Neuron (in vitro differentiated cells): ENCODE measurements around the gene ZNF506.
"Not testable (repeated sequence)": the region's sequence is repeated elsewhere in the genome, so short reads cannot be mapped to it uniquely, and the experiment has no call there.

ENCODE experiments used
- H2AFZ ChIP-seq: one replicate; pipeline ENCODE4 v1.6.1; 2013; ENCODE audit warnings: low read depth, mild to moderate bottlenecking, inconsistent platforms, low read length, moderate library complexity
- H3K27me3 ChIP-seq: one replicate; pipeline ENCODE4 v1.6.1; 2013; ENCODE audit warnings: low read length; ENCODE audit not compliant: insufficient read depth
- H3K36me3 ChIP-seq: one replicate; pipeline ENCODE4 v1.6.1; 2013; ENCODE audit warnings: low read length; ENCODE audit not compliant: insufficient read depth
- H3K4me1 ChIP-seq: one replicate; pipeline ENCODE4 v1.6.1; 2013; ENCODE audit warnings: low read length; ENCODE audit not compliant: insufficient read depth
- H3K4me3 ChIP-seq: 2 replicates; pipeline ENCODE4 v1.5.1; 2013; ENCODE audit warnings: mild to moderate bottlenecking, low read length, moderate library complexity
- H3K9me3 ChIP-seq: one replicate; pipeline ENCODE4 v1.6.1; 2013; ENCODE audit warnings: low read length

Gene ZNF506

DNA sequence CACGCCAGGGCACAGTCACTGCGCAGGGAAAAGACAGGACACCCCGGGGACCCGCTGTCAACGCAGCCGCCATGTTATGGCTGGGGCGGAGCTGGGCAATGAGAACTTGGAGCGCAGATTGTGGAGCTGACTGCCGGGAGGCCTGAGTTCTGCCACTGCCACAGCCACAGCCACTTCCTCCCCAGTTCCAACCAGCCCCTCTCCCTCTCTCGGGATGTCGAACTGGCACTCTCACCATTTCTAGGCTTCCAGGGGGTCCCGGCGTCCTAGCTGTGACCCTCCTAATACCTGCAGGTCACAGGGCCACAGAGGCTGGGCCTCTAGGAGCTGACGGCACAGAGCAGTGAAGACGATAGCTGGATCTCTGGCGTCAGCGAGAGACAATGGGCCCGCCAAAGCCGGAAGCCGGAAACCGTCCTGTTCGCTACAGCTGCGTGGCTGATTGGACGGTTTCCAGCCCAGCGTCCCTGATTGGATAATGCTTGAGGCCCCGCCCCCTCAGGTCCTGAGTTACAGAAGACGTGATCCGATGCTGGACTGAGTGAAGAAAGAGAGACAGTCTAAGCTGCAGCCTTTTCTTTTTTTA lies at the start of gene ZNF506:
ZNF506 (minus strand) TSS at position 385 of the 586 bp plus-strand sequence; CDS start at position 238, 147 bp downstream.
- H2AFZ ChIP-seq, result no peak within 1 kb of the TSS
- H3K4me1 ChIP-seq, result no peaks in the 10 kb centered on the region
- no peaks in the 10 kb centered on the region for H3K27me3 ChIP-seq
- peaks cover 12% of the 10 kb centered on the region for H3K36me3 ChIP-seq
- peaks cover 31% of the 10 kb centered on the region for H3K9me3 ChIP-seq
- H3K4me3 ChIP-seq, result peak within 1 kb of the TSS; percentile 56

DNA sequence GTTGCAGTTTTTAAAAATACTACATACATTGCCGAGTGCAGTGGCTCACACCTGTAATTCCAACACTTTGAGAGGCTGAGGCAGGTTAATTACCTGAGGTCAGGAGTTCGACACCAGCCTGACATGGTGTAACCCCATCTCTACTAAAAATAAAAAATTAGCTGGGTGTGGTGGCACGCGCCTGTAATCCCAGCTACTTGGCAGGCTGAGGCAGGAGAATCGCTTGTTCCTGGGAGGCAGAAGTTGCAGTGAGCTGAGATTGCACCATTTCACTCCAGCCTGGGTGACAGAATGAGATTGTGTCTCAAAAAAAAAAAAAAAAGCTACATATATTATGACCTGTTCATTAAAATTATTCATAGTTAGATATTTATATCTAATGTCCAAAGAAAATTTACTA lies 48.5 kb upstream of the ZNF506 start:
- H3K27me3 ChIP-seq, H3K4me1 ChIP-seq, H3K4me3 ChIP-seq, H2AFZ ChIP-seq: not testable (repeated sequence)
- Histone ChIP-seq H3K9me3 (peaks cover 55% of the 10 kb centered on the region), H3K36me3 (peaks cover 45% of the 10 kb centered on the region)

DNA sequence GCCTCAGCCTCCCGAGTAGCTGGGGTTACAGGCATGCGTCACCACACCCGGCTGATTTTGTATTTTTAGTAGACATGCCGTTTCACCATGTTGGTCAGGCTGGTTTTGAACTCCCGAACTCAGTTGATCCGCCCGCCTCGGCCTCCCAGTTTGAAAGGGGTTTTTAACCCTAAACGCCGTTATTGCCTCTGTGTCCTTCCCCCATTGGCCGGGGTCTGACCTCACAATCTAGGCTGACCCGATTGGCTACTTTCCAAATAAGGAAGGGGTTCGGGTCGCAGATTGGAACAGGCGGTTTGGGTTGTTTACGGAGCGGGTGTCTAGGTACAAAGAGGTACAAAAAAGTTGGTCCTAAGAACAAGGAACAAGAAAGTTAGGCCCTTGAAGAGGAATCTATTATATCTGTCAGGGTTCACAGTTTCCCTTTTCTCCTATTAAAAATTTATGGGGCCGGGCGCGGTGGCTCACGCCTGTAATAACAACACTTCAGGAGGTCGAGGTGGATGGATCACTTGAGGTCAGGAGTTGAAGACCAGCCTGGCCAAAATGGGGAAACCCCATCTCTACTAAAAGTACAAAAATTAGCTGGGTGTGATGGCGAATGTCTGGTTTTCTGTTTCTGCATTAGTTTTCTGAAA lies 45.2 kb upstream of the ZNF506 start:
- Histone ChIP-seq H3K4me3 (peak overlapping the region; percentile 85), H3K9me3 (peaks cover 28% of the 10 kb centered on the region), H3K4me1 (peaks cover 4% of the 10 kb centered on the region), H2AFZ (peak overlapping the region; percentile 14), H3K36me3 (peaks cover 18% of the 10 kb centered on the region), H3K27me3 (no peaks in the 10 kb centered on the region)

DNA sequence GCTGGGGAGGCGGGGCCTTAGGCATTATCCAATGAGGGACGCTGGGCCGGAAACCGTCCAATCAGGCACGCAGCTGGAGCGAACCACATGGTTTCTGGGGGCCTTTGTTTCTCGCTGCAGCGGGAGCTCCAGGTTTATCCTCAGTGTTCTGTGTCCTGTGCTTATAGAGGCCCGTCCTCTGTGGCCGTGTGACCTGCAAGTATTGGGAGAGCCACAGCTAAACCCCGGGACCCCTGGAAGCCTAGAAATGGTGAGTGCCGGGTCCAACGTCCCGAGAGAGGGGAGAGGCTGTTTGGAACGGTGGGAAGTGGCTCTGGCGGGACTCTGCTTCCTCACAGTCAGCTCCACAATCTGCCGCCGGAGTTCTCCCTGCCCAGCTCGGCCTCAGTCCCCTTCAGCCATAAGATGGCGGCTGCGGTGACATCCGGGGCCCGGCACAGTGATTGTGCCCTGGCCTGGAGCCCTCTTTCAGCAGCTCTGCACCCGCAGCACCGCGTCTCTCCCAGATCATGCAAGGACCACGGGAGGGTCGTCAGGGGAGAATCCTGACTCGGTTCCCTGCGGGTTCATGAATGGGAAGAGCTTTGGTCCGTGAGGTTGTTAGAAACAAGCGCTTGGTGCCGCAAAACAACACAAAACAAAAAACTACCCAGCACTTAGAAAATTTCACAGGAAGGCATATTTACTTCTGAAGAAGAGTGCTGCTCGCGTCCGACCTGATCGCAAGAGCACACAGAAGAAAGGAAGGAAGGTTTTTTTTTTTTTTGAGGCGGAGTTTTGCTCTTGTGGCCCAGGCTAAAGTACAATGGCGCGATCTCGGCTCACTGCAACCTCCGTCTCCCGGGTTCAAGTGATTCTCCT lies 44.4 kb upstream of the ZNF506 start, which contains the start of gene ZNF253:
ZNF253 (plus strand) TSS at position 133 of the 861 bp plus-strand sequence; CDS start at position 248, 115 bp downstream.
- peak within 1 kb of the TSS; percentile 85 for H3K4me3 ChIP-seq
- peaks cover 11% of the 10 kb centered on the region for H3K36me3 ChIP-seq
- peak within 1 kb of the TSS; percentile 14 for H2AFZ ChIP-seq
- H3K27me3 ChIP-seq, result no peaks in the 10 kb centered on the region
- H3K9me3 ChIP-seq, result peaks cover 23% of the 10 kb centered on the region
- H3K4me1 ChIP-seq, result peaks cover 4% of the 10 kb centered on the region

DNA sequence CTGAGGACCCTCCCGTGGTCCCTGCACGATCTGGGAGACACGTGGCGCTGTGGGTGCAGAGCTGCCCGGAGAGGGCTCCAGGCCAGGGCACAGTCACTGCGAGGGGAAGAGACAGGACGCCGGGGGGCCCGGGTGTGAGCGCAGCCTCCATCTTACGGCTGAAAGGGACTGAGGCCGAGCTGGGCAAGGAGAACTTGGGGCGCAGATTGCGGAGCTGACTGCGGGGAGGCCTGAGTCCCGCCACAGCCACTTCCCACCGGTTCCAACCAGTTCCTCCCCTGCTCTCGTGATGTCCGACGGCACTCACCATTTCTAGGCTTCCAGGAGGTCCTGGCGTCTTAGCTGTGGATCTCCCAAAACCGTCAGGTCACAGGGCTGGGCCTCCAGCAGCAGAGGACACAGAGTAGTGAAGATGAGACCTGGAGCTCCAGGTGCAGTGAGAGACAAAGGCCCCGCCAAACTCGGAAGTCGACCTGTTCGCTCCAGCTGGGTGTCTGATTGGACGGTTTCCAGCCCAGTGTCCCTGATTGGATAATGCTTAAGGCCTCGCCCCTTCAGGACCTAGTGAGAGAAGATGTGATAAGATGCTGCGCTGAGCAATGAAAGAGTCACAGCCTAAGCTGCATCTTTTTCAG lies 39.3 kb upstream of the ZNF506 start:
- H2AFZ ChIP-seq, result no peak overlapping the region
- H3K27me3 ChIP-seq, result no peaks in the 10 kb centered on the region
- H3K4me1 ChIP-seq, result no peaks in the 10 kb centered on the region
- H3K36me3 ChIP-seq, result no peaks in the 10 kb centered on the region
- no peak overlapping the region for H3K4me3 ChIP-seq
- peaks cover 7% of the 10 kb centered on the region for H3K9me3 ChIP-seq

DNA sequence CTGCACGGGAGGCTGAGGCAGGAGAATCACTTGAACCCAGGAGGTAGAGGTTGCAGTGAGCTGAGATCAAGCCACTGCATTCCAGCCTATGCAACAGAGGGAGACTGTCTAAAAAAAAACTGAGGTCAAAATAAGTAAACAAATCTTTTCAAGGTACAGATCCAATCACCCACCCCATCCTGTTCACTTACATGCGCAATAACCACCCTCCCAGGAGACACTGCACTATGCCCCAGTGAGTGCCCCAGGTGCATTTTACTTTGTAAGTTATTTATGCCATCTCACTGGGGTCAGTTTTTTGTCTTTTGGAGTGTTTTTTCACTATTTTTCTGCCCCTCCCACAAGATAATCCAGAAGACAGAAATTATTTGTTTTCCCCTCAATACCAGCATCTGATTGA lies 37.2 kb upstream of the ZNF506 start:
- no peak overlapping the region for H3K4me3 ChIP-seq
- no peaks in the 10 kb centered on the region for H3K36me3 ChIP-seq
- no peaks in the 10 kb centered on the region for H3K27me3 ChIP-seq
- H3K9me3 ChIP-seq, result peaks cover 7% of the 10 kb centered on the region
- no peak overlapping the region for H2AFZ ChIP-seq
- H3K4me1 ChIP-seq, result no peaks in the 10 kb centered on the region

DNA sequence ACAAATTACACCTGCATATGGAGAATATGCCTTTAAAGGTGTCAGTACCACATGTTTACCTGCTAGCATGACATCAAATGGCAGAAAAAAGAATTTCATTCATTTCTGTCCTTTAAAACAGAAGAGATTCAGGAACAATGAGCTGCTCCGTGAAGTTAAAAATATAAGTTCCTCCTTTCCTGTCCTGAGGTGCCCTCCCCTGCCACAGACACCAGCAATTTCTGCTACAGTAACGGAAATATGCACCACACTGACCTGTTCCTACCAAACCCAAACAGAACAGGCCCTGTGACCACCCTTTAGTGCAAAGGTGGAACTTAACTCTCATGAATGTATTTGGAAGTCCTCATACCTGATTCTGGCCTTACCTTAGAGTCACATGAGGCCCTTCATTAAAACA lies 30.2 kb upstream of the ZNF506 start:
- H2AFZ ChIP-seq, H3K4me3 ChIP-seq, H3K27me3 ChIP-seq, H3K36me3 ChIP-seq, H3K4me1 ChIP-seq, H3K9me3 ChIP-seq: not testable (repeated sequence)

DNA sequence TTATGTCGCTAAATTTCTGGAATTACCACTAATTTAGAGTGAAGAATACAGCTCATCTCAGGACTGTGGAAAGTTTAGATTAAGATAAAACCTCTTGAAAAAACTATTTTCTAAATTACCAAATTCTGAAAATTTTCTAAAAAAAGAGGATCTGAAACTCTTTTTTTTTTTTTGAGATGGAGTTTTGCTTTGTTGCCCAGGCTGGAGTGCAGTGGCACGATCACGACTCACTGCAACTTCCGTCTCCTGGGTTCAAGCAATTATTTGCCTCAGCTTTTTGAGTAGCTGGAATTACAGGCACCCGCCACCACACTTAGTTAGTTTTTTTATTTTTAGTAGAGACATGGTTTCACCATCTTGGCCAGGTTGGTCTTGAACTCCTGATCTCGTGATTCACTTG lies 27.5 kb upstream of the ZNF506 start:
- H3K4me1 ChIP-seq, result no peaks in the 10 kb centered on the region
- peaks cover 5% of the 10 kb centered on the region for H3K9me3 ChIP-seq
- no peak overlapping the region for H3K4me3 ChIP-seq
- no peaks in the 10 kb centered on the region for H3K36me3 ChIP-seq
- H3K27me3 ChIP-seq, result no peaks in the 10 kb centered on the region
- no peak overlapping the region for H2AFZ ChIP-seq

DNA sequence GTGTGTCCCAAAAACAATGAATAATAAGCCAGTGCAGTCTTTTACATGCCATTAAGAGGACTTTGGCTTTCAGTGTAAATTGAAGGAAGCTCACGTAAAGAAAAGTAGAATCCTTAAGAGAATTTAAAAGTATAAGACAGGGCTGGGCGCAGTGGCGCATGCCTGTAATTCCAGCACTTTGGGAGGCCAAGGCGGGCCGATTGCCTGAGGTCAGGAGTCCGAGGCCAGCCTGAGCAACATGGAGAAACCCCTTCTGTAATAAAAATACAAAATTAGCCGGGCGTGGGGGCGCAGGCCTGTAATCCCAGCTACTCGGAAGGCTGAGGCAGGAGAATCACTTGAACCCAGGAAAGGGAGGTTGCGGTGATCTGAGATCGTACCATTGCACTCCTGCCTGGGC lies 26.2 kb upstream of the ZNF506 start:
- Histone ChIP-seq H3K36me3 (no peaks in the 10 kb centered on the region), H3K27me3 (no peaks in the 10 kb centered on the region), H3K4me1 (no peaks in the 10 kb centered on the region), H3K4me3 (no peak overlapping the region), H2AFZ (no peak overlapping the region), H3K9me3 (peaks cover 5% of the 10 kb centered on the region)

DNA sequence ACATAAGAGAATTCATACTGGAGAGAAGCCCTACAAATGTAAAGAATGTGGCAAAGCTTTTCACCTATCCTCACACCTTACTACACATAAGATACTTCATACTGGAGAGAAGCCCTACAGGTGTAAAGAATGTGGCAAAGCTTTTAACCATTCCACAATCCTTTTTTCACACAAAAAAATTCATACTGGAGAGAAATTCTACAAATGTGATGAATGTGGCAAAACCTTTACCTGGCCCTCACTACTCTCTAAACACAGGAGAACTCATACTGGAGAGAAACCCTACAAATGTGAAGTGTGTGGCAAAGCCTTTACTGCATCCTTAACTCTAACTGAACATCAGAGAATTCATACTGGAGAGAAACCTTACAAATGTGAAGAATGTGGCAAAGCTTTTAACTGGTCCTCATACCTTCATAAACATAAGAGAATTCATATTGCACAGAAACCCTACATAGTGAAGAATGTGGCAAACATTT lies 14.0 kb upstream of the ZNF506 start:
- no peaks in the 10 kb centered on the region for H3K4me1 ChIP-seq
- peaks cover 13% of the 10 kb centered on the region for H3K9me3 ChIP-seq
- H3K36me3 ChIP-seq, result no peaks in the 10 kb centered on the region
- no peak overlapping the region for H3K4me3 ChIP-seq
- no peak overlapping the region for H2AFZ ChIP-seq
- H3K27me3 ChIP-seq, result no peaks in the 10 kb centered on the region

DNA sequence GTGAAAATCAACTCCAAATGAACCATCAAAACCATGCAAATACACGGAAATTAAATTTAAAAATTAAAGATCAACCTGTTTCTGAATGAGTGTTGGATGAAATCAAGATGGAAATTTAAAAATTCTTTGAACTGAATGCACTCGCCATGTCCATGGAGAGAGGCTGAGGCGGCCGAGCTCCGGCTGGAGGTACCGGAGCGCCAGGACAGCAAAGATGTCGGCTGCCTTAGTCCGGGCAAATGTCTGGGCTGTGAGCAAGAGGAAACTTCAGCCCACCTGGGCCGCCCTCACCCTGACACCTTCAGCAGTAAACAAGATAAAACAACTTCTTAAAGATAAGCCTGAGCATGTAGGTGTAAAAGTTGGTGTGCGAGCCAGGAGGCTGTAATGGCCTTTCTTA lies 5.3 kb upstream of the ZNF506 start:
- Histone ChIP-seq H3K9me3 (peaks cover 14% of the 10 kb centered on the region), H3K4me3 (no peak overlapping the region), H2AFZ (no peak overlapping the region), H3K36me3 (no peaks in the 10 kb centered on the region), H3K27me3 (no peaks in the 10 kb centered on the region), H3K4me1 (no peaks in the 10 kb centered on the region)

DNA sequence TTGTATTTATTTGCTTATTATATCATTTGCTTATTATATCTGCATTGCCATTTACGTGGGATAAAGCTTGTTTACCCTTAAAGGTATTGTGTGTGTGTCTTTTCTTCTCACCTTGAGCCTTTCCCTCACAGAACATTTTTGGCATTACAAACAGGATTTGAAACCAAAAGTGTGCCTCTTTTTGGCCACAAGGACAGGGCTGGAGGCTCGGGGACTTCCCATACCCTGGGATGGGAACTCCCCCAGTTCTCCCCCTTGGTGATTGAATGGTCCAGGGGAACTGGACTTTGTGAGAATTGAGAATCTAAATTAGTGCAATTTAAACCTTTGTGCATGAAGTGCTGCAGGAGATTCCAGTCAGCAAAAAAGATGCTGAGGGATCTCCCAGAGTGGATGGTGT lies 2.4 kb upstream of the ZNF506 start:
- Histone ChIP-seq H3K4me1 (no peaks in the 10 kb centered on the region), H3K4me3 (no peak overlapping the region), H3K36me3 (peaks cover 4% of the 10 kb centered on the region), H3K9me3 (peaks cover 22% of the 10 kb centered on the region), H3K27me3 (no peaks in the 10 kb centered on the region), H2AFZ (no peak overlapping the region)

DNA sequence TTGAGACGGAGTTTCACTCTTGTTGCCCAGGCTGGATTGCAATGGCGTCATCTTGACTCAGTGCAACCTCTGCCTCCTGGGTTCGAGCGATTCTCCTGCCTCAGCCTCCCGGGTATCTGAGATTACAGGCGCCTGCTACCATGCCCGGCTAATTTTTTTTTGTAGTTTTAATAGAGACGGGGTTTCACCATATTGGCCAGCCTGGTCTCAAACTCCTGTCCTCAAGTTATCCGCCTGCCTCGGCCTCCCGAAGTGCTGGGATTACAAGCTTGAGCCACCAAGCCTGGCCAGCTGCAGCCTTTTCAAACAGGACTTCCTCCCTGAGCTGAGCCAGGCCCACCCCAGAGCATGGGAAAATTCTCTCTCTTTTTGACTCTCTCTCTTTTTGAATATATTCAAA lies 426 bp upstream of the ZNF506 start:
- Histone ChIP-seq H3K36me3 (peaks cover 12% of the 10 kb centered on the region), H3K4me3 (peak overlapping the region; percentile 56), H3K9me3 (peaks cover 30% of the 10 kb centered on the region)
- H3K27me3 ChIP-seq, H2AFZ ChIP-seq, H3K4me1 ChIP-seq: not testable (repeated sequence)
